Calu3 (cell line): ENCODE data around the gene RIPOR3. TPM values are rescaled to one million over a fixed set of nuclear protein-coding genes. Genes with fewer than 3 reads are reported as not detected.
"Not testable (repeated sequence)": the region's sequence is repeated elsewhere in the genome, so short reads cannot be mapped to it uniquely, and the experiment has no call there.

ENCODE experiments used
- BruUV-seq: library from RNA; stranded (reverse); fragments of 400-500 nt; replicated peaks from 2 replicates; lab custom pipeline; 2021; lab: Mats Ljungman, UMichigan
- CTCF ChIA-PET: fragments of 300-600 bp; sonication (Branson Sonifier 250); formaldehyde crosslinking; loops from one replicate; lab custom pipeline; 2022; ENCODE audit warnings: antibody characterized with exemption; lab: Charles Lee
- DNase-seq: peaks from one replicate; pipeline ENCODE4 v3.0.0; 2022
- H3K27ac Mint-ChIP-seq: one replicate; pipeline ENCODE4 v1.8.0; 2022; ENCODE audit warnings: mixed read lengths; ENCODE audit not compliant: unreplicated experiment
- H3K27me3 Mint-ChIP-seq: one replicate; pipeline ENCODE4 v1.8.0; 2022; ENCODE audit warnings: mixed read lengths; ENCODE audit not compliant: unreplicated experiment
- H3K36me3 Mint-ChIP-seq: one replicate; pipeline ENCODE4 v1.8.0; 2022; ENCODE audit warnings: mild to moderate bottlenecking, moderate library complexity, mixed read lengths; ENCODE audit not compliant: insufficient read depth, unreplicated experiment
- H3K4me1 Mint-ChIP-seq: one replicate; pipeline ENCODE4 v1.8.0; 2022; ENCODE audit warnings: mild to moderate bottlenecking, low read depth, mixed read lengths; ENCODE audit not compliant: unreplicated experiment
- H3K4me3 Mint-ChIP-seq: one replicate; pipeline ENCODE4 v1.8.0; 2022; ENCODE audit warnings: mild to moderate bottlenecking, low read depth, moderate library complexity, mixed read lengths; ENCODE audit not compliant: unreplicated experiment
- H3K9me3 Mint-ChIP-seq: one replicate; pipeline ENCODE4 v1.8.0; 2022; ENCODE audit warnings: low read depth, mixed read lengths; ENCODE audit not compliant: unreplicated experiment
- intact Hi-C: fragments of 100-400 bp; cut with micrococcal nuclease; formaldehyde crosslinking; loops from one replicate; pipeline ENCODE4 v1.10.0; 2022; ENCODE audit not compliant: unreplicated experiment
- total RNA-seq: library from RNA; stranded (reverse); gene quantifications from 2 replicates; pipeline ENCODE4 v1.2.3, GENCODE V29; 2022
- TF ChIP-seq, protein P1 (sequence below): fragments of 200-600 bp; IDR thresholded peaks from one replicate; pipeline ENCODE4 v1.8.0; 2022; ENCODE audit warnings: antibody characterized with exemption; ENCODE audit not compliant: unreplicated experiment

RIPOR3 gene
- total RNA-seq, 1 experiment from 2014 or later, result 4.0 TPM

GRCh38 chr20:50639971-50640711 lies 51.2 kb downstream of the RIPOR3 start:
- BruUV-seq, H3K9me3 Mint-ChIP-seq, H3K4me3 Mint-ChIP-seq, DNase-seq, H3K27ac Mint-ChIP-seq, H3K36me3 Mint-ChIP-seq, H3K27me3 Mint-ChIP-seq, intact Hi-C loops: not testable (repeated sequence)
- CTCF ChIA-PET, result interaction anchor here (0.5 to 2.4 kb wide), 4 partner anchors 14 to 126 kb away, joined by 3 to 6 read pairs (median 4); no protein-coding TSS in a partner anchor
- peaks cover 59% of the 10 kb centered on the region for H3K4me1 Mint-ChIP-seq

DNA sequence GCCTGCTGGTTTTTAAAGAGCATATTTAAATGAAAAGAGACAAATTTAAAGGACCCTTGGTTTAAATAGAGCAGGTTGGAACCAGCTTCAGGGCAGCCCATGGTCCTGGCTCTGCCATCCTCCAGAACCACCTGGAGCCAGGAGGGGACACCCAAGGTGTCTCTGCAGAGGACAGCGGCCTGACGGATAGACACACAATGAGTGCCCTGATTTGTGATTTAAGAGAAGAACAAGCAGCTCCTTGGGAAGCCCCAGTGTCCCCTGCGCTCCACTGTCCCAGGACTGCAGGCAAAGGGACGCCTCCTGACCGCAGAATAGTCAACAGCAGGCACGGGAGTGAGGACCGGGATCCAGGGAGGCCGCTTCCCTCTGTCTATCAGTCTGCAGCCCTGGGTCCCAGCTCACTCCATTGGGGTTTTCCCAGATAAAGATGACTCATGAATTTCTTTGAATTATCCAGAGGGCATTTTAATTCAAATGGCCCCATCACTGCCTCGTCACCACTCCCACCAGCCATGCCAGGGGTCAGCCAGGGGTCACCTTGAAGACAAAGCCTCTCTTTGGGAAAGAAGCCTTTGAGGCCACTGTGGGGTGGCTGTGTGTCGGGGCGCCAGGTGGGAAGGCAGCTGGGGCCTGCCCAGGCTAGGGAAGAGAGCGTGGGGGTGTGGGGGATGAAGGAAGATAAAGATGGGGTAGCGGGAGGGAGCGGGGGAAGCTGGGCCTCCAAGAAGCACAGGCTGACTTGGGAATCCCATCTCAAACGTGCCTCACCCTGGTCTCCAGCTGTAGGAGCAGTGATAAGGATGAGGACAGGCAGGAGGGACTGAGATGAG lies 53.1 kb downstream of the RIPOR3 start:
- H3K27me3 Mint-ChIP-seq, intact Hi-C loops, H3K9me3 Mint-ChIP-seq, BruUV-seq, H3K36me3 Mint-ChIP-seq: not testable (repeated sequence)
- DNase-seq, result peak; percentile 71
- CTCF ChIA-PET, result interaction anchor here (2.4 kb wide), 1 partner anchor 112 kb away, joined by 6 read pairs; no protein-coding TSS in a partner anchor
- peak overlapping the region; percentile 18 for H3K4me3 Mint-ChIP-seq
- peak overlapping the region; percentile 71 for H3K27ac Mint-ChIP-seq
- peaks cover 56% of the 10 kb centered on the region for H3K4me1 Mint-ChIP-seq

- intact Hi-C loops, result loop anchor here (1.0 kb wide), 1 partner anchor 8 kb away; no protein-coding TSS in a partner anchor
- peak overlapping the region; percentile 15 for H3K4me3 Mint-ChIP-seq
- peaks cover 46% of the 10 kb centered on the region for H3K4me1 Mint-ChIP-seq
- peaks cover 5% of the 10 kb centered on the region for H3K36me3 Mint-ChIP-seq
- DNase-seq, result no peak
- BruUV-seq, result no TSS peak
- peak overlapping the region; percentile 48 for H3K27ac Mint-ChIP-seq
- H3K9me3 Mint-ChIP-seq, result no peaks in the 10 kb centered on the region
- TF ChIP-seq, protein P1, sequence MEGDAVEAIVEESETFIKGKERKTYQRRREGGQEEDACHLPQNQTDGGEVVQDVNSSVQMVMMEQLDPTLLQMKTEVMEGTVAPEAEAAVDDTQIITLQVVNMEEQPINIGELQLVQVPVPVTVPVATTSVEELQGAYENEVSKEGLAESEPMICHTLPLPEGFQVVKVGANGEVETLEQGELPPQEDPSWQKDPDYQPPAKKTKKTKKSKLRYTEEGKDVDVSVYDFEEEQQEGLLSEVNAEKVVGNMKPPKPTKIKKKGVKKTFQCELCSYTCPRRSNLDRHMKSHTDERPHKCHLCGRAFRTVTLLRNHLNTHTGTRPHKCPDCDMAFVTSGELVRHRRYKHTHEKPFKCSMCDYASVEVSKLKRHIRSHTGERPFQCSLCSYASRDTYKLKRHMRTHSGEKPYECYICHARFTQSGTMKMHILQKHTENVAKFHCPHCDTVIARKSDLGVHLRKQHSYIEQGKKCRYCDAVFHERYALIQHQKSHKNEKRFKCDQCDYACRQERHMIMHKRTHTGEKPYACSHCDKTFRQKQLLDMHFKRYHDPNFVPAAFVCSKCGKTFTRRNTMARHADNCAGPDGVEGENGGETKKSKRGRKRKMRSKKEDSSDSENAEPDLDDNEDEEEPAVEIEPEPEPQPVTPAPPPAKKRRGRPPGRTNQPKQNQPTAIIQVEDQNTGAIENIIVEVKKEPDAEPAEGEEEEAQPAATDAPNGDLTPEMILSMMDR, result no peak
- CTCF ChIA-PET, result interaction anchor here (0.8 to 2.4 kb wide), 5 partner anchors 10 to 157 kb away, joined by 3 to 16 read pairs (median 4); no protein-coding TSS in a partner anchor
- no peaks in the 10 kb centered on the region for H3K27me3 Mint-ChIP-seq
Measured at GRCh38 chr20:50636601-50637540, 54.5 kb downstream of the RIPOR3 start.

- no peaks in the 10 kb centered on the region for H3K9me3 Mint-ChIP-seq
- no TSS peak for BruUV-seq
- peaks cover 5% of the 10 kb centered on the region for H3K36me3 Mint-ChIP-seq
- no peaks in the 10 kb centered on the region for H3K27me3 Mint-ChIP-seq
- TF ChIP-seq, protein P1, result peak; percentile 99
- intact Hi-C loops, result loop anchor here (1.0 kb wide), 1 partner anchor 9 kb away; no protein-coding TSS in a partner anchor
- H3K27ac Mint-ChIP-seq, result peak overlapping the region; percentile 48
- CTCF ChIA-PET, result interaction anchor here (0.6 to 2.4 kb wide), 14 partner anchors 9 to 158 kb away, joined by 3 to 16 read pairs (median 5); no protein-coding TSS in a partner anchor
- H3K4me3 Mint-ChIP-seq, result peak overlapping the region; percentile 15
- peak; percentile 96 for DNase-seq
- H3K4me1 Mint-ChIP-seq, result peaks cover 39% of the 10 kb centered on the region
Measured at GRCh38 chr20:50635676-50636600, 55.4 kb downstream of the RIPOR3 start.
